Breast epithelium (tissue), 3 donors: ENCODE results near the gene MAN1C1.

Experiments used
- POLR2A ChIP-seq: fragments of 450-650 bp; IDR thresholded peaks from one replicate; pipeline ENCODE4 v1.6.1; 2016; ENCODE audit warnings: antibody characterized with exemption, mild to moderate bottlenecking, moderate library complexity
- TF ChIP-seq, protein P1 (sequence below), 3 donors: fragments of 450-650 bp; IDR thresholded peaks; one replicate each; pipeline ENCODE4 v1.5.1; 2016 to 2017; ENCODE audit warnings: antibody characterized with exemption in 3 of 3, mild to moderate bottlenecking in 3 of 3, moderate library complexity in 3 of 3

DNA sequence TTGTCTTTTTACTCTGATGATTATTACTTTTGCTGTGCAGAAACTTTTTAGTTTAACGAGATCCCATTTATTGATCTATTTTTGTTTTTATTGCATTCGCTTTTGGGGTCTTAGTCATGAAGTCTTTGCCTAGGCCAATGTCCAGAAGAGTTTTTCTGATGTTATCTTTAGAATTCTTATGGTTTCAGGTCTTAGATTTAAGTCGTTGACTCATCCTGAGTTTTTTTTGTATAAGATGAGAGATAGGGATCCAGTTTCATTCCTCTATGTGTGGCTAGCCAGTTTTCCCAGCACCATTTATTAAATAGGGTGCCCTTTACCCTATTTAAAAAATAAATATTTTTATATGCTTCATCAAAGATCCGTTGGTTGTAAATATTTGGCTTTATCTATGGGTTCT, 13.2 kb downstream of the MAN1C1 start:
- TF ChIP-seq, protein P1, sequence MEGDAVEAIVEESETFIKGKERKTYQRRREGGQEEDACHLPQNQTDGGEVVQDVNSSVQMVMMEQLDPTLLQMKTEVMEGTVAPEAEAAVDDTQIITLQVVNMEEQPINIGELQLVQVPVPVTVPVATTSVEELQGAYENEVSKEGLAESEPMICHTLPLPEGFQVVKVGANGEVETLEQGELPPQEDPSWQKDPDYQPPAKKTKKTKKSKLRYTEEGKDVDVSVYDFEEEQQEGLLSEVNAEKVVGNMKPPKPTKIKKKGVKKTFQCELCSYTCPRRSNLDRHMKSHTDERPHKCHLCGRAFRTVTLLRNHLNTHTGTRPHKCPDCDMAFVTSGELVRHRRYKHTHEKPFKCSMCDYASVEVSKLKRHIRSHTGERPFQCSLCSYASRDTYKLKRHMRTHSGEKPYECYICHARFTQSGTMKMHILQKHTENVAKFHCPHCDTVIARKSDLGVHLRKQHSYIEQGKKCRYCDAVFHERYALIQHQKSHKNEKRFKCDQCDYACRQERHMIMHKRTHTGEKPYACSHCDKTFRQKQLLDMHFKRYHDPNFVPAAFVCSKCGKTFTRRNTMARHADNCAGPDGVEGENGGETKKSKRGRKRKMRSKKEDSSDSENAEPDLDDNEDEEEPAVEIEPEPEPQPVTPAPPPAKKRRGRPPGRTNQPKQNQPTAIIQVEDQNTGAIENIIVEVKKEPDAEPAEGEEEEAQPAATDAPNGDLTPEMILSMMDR (IDR thresholded peaks at IDR 0.05) = no peak
- no peak for TF ChIP-seq POLR2A
